Mammary epithelial cell (primary cell): ENCODE measurements around the gene CALM1.

ENCODE experiments used
- CTCF ChIP-seq, 2 donors: IDR thresholded peaks in 1 of 2; conservative IDR thresholded peaks in 1 of 2; 2 replicates each; pipeline ENCODE4 v1.5.1; 2011 to 2012; ENCODE audit warnings: inconsistent platforms in 2 of 2, low read length in 2 of 2, mild to moderate bottlenecking in 2 of 2, control low read depth in 1 of 2, low read depth in 1 of 2; ENCODE audit not compliant: insufficient read depth in 1 of 2; ENCODE audit errors: extremely low read depth in 1 of 2
- EZH2 ChIP-seq: IDR thresholded peaks from 2 replicates; pipeline ENCODE4 v1.6.1; 2012; ENCODE audit warnings: low read length, inconsistent platforms, borderline replicate concordance

GRCh38 chr14:90382491-90383125 is 14.2 kb upstream of the CALM1 start:
- no peak for TF ChIP-seq CTCF (conservative IDR thresholded peaks at IDR 0.05 in 1 of 2, IDR thresholded peaks at IDR 0.05 in 1 of 2; ENCODE audit: extremely low read depth in 1 of 2, insufficient read depth in 1 of 2, low read depth in 1 of 2, low read length in 2 of 2)
- no peak for TF ChIP-seq EZH2
